WTC11 (cell line): ENCODE results near the gene ANAPC10. TPM values are rescaled to one million over a fixed set of nuclear protein-coding genes. Genes with fewer than 3 reads are reported as not detected.

Source experiments
- ATAC-seq: fragments of 200-7000 bp; cut with Tn5 transposase; 2 replicates; pipeline ENCODE4 v1.10.0; 2021; ENCODE audit warnings: mild to moderate bottlenecking, moderate library complexity
- CTCF ChIA-PET: fragments of 300-600 bp; sonication (Branson Sonifier 250); formaldehyde crosslinking; loops from one replicate; lab custom pipeline; 2021; ENCODE audit warnings: antibody characterized with exemption; lab: Charles Lee
- POLR2A ChIA-PET: fragments of 350-600 bp; sonication (Branson Sonifier 250); formaldehyde crosslinking; loops from one replicate; lab custom pipeline; 2021; ENCODE audit warnings: antibody characterized with exemption; lab: Charles Lee
- DNase-seq: peaks from one replicate; pipeline ENCODE4 v3.0.0; 2021; ENCODE audit warnings: low spot score
- H3K27ac Mint-ChIP-seq: 2 replicates; pipeline ENCODE4 v1.8.0; 2021; ENCODE audit warnings: mixed read lengths
- H3K27me3 Mint-ChIP-seq: 2 replicates; pipeline ENCODE4 v1.8.0; 2021; ENCODE audit warnings: low read depth, mild to moderate bottlenecking, moderate library complexity, mixed read lengths
- H3K36me3 Mint-ChIP-seq: 2 replicates; pipeline ENCODE4 v1.8.0; 2021; ENCODE audit warnings: mixed read lengths
- H3K4me1 Mint-ChIP-seq: 2 replicates; pipeline ENCODE4 v1.8.0; 2022; ENCODE audit warnings: mixed read lengths
- H3K4me3 Mint-ChIP-seq: 2 replicates; pipeline ENCODE4 v1.8.0; 2021; ENCODE audit warnings: mild to moderate bottlenecking, moderate library complexity, mixed read lengths
- H3K9me3 Mint-ChIP-seq: 2 replicates; pipeline ENCODE4 v1.8.0; 2021; ENCODE audit warnings: mixed read lengths
- CREB1 ChIP-seq: sonication (generic); formaldehyde crosslinking; IDR thresholded peaks from 2 replicates; pipeline ENCODE4 v1.8.0; 2023; ENCODE audit warnings: mild to moderate bottlenecking, missing genetic modification reagents
- CREM ChIP-seq: sonication (generic); formaldehyde crosslinking; IDR thresholded peaks from 2 replicates; pipeline ENCODE4 v1.8.1; 2022; ENCODE audit warnings: mild to moderate bottlenecking, missing genetic modification reagents, moderate library complexity
- ESRRA ChIP-seq: sonication (generic); formaldehyde crosslinking; IDR thresholded peaks from 2 replicates; pipeline ENCODE4 v1.8.1; 2022; ENCODE audit warnings: mild to moderate bottlenecking, missing genetic modification reagents, borderline replicate concordance
- ETV6 ChIP-seq: sonication (generic); formaldehyde crosslinking; IDR thresholded peaks from 2 replicates; pipeline ENCODE4 v1.8.1; 2022; ENCODE audit warnings: mild to moderate bottlenecking, missing genetic modification reagents
- FOXP1 ChIP-seq: sonication (generic); formaldehyde crosslinking; IDR thresholded peaks from 2 replicates; pipeline ENCODE4 v1.8.0; 2022; ENCODE audit warnings: missing genetic modification reagents, mild to moderate bottlenecking, moderate library complexity, borderline replicate concordance
- GABPB1 ChIP-seq: sonication (generic); formaldehyde crosslinking; IDR thresholded peaks from 2 replicates; pipeline ENCODE4 v1.8.1; 2023; ENCODE audit warnings: mild to moderate bottlenecking, missing genetic modification reagents
- GRHL2 ChIP-seq: fragments of 250-450 bp; sonication (Bioruptor Pico); IDR thresholded peaks from 2 replicates; pipeline ENCODE4 v1.8.0; 2022; ENCODE audit warnings: mild to moderate bottlenecking, moderate library complexity; ENCODE audit not compliant: insufficient replicate concordance, severe bottlenecking
- GTF2I ChIP-seq: fragments of 250-450 bp; sonication (Bioruptor Pico); conservative IDR thresholded peaks from 2 replicates; pipeline ENCODE4 v1.4.0; 2021; ENCODE audit warnings: mild to moderate bottlenecking
- IRF2 ChIP-seq: sonication (generic); formaldehyde crosslinking; IDR thresholded peaks from 2 replicates; pipeline ENCODE4 v1.8.0; 2022; ENCODE audit warnings: low read depth, missing genetic modification reagents, borderline replicate concordance
- JAZF1 ChIP-seq: fragments of 250-450 bp; sonication (Bioruptor Pico); IDR thresholded peaks from 2 replicates; pipeline ENCODE4 v1.9.0; 2021; ENCODE audit warnings: moderate library complexity, mild to moderate bottlenecking, inconsistent platforms
- PRRX2 ChIP-seq: fragments of 250-450 bp; sonication (Bioruptor Pico); IDR thresholded peaks from 2 replicates; pipeline ENCODE4 v1.8.0; 2021; ENCODE audit warnings: mild to moderate bottlenecking
- SOX15 ChIP-seq: fragments of 250-450 bp; sonication (Bioruptor Pico); IDR thresholded peaks from 2 replicates; pipeline ENCODE4 v1.9.0; 2021; ENCODE audit warnings: mild to moderate bottlenecking
- ZNF219 ChIP-seq: sonication (generic); formaldehyde crosslinking; IDR thresholded peaks from 2 replicates; pipeline ENCODE4 v1.8.0; 2023; ENCODE audit warnings: missing genetic modification reagents, mild to moderate bottlenecking, borderline replicate concordance
- ZNF396 ChIP-seq: fragments of 250-450 bp; sonication (Bioruptor Pico); IDR thresholded peaks from 2 replicates; pipeline ENCODE4 v1.8.0; 2021; ENCODE audit warnings: mild to moderate bottlenecking, moderate library complexity, borderline replicate concordance
- ZNF416 ChIP-seq: fragments of 250-450 bp; sonication (Bioruptor Pico); IDR thresholded peaks from 2 replicates; pipeline ENCODE4 v1.9.0; 2021; ENCODE audit warnings: mild to moderate bottlenecking, inconsistent platforms
- total RNA-seq: library from RNA; stranded (reverse); gene quantifications from 3 replicates; pipeline ENCODE4 v1.2.3, GENCODE V29; 2021
- TF ChIP-seq, protein P1 (sequence below): sonication (generic); formaldehyde crosslinking; conservative IDR thresholded peaks from 2 replicates; pipeline ENCODE4 v1.8.1; 2023; ENCODE audit warnings: mild to moderate bottlenecking, low read depth, missing genetic modification reagents, moderate library complexity
- TF ChIP-seq, protein P2 (sequence below): sonication (generic); formaldehyde crosslinking; IDR thresholded peaks from 2 replicates; pipeline ENCODE4 v1.8.1; 2022; ENCODE audit warnings: missing genetic modification reagents, borderline replicate concordance
- TF ChIP-seq, protein P3 (sequence below): sonication (generic); formaldehyde crosslinking; IDR thresholded peaks from 2 replicates; pipeline ENCODE4 v1.8.0; 2022; ENCODE audit warnings: mild to moderate bottlenecking, missing genetic modification reagents
- TF ChIP-seq, protein P4 (sequence below): sonication (generic); formaldehyde crosslinking; IDR thresholded peaks from 2 replicates; pipeline ENCODE4 v1.8.1; 2022; ENCODE audit warnings: mild to moderate bottlenecking, missing genetic modification reagents, moderate library complexity, borderline replicate concordance
- TF ChIP-seq, protein P5 (sequence below): sonication (generic); formaldehyde crosslinking; IDR thresholded peaks from 2 replicates; pipeline ENCODE4 v1.8.1; 2022; ENCODE audit warnings: low read depth, mild to moderate bottlenecking, moderate library complexity, missing genetic modification reagents, borderline replicate concordance
- TF ChIP-seq, protein P6 (sequence below): fragments of 250-450 bp; sonication (Bioruptor Pico); IDR thresholded peaks from 2 replicates; pipeline ENCODE4 v1.9.0; 2021; ENCODE audit warnings: mild to moderate bottlenecking, borderline replicate concordance

The ANAPC10 gene
- total RNA-seq, 1 experiment from 2014 or later = 18.2 TPM

DNA sequence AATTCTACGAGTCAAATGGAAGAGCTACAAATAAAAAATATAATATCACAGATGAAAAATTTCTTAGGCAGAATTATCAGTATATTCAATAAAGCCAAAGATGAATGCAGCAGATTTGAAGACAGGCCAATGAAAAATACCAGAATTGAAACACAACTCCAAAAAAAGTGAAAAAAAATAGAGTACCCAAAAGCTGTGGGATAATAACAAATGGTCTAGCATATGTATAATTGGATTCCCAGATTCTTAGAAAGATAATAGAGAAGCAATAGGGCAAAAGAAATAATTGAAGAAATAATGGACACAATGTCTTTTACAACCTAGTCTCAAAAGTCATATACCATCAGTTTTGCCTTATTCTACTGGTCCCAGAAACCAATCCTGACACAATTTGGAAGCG, 4.4 kb downstream of the ANAPC10 start (continued):
- TF ChIP-seq, protein P1, sequence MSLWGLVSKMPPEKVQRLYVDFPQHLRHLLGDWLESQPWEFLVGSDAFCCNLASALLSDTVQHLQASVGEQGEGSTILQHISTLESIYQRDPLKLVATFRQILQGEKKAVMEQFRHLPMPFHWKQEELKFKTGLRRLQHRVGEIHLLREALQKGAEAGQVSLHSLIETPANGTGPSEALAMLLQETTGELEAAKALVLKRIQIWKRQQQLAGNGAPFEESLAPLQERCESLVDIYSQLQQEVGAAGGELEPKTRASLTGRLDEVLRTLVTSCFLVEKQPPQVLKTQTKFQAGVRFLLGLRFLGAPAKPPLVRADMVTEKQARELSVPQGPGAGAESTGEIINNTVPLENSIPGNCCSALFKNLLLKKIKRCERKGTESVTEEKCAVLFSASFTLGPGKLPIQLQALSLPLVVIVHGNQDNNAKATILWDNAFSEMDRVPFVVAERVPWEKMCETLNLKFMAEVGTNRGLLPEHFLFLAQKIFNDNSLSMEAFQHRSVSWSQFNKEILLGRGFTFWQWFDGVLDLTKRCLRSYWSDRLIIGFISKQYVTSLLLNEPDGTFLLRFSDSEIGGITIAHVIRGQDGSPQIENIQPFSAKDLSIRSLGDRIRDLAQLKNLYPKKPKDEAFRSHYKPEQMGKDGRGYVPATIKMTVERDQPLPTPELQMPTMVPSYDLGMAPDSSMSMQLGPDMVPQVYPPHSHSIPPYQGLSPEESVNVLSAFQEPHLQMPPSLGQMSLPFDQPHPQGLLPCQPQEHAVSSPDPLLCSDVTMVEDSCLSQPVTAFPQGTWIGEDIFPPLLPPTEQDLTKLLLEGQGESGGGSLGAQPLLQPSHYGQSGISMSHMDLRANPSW (CRISPR knock-in tag) = no peak
- TF ChIP-seq SOX15 (no peak), ZNF396 (CRISPR knock-in tag) (no peak), GRHL2 (CRISPR knock-in tag) (no peak), CREB1 (CRISPR knock-in tag) (no peak), ETV6 (CRISPR knock-in tag) (no peak), ESRRA (CRISPR knock-in tag) (no peak), GTF2I (CRISPR knock-in tag) (no peak), FOXP1 (CRISPR knock-in tag) (no peak)
- TF ChIP-seq, protein P2, sequence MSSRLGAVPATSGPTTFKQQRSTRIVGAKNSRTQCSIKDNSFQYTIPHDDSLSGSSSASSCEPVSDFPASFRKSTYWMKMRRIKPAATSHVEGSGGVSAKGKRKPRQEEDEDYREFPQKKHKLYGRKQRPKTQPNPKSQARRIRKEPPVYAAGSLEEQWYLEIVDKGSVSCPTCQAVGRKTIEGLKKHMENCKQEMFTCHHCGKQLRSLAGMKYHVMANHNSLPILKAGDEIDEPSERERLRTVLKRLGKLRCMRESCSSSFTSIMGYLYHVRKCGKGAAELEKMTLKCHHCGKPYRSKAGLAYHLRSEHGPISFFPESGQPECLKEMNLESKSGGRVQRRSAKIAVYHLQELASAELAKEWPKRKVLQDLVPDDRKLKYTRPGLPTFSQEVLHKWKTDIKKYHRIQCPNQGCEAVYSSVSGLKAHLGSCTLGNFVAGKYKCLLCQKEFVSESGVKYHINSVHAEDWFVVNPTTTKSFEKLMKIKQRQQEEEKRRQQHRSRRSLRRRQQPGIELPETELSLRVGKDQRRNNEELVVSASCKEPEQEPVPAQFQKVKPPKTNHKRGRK (CRISPR knock-in tag) = no peak
- TF ChIP-seq, all 79 proteins: peak for 0

DNA sequence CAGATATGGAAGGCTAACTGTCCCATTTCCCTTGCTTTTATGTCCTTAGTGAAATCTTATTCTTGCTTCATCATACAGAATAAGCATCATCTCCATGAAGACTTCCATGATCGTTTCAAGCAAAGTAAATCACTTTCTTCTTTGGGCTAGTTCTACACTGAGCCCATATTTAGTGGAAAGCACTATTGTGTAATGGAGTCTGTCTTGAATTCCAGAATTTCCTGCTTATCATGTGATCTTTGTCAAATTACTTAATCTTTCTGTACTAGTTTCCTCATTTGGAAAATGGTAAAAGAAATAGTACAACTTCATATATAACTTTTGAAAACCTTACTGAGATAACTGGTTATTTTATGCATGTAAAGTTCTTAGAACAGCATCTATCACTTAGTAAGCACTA, 7.6 kb downstream of the ANAPC10 start:
- Mint-ChIP-seq H3K27ac (no peak overlapping the region), H3K4me1 (no peaks in the 10 kb centered on the region; the same call in 1 of the 2 replicates), H3K9me3 (peaks cover 15% of the 10 kb centered on the region), H3K36me3 (peaks cover 45% of the 10 kb centered on the region), H3K27me3 (no peaks in the 10 kb centered on the region), H3K4me3 (no peak overlapping the region)
- ATAC-seq = no peak
- no peak for DNase-seq
- TF ChIP-seq JAZF1 (CRISPR knock-in tag) (no peak), ZNF416 (CRISPR knock-in tag) (no peak), GABPB1 (CRISPR knock-in tag) (no peak)
- TF ChIP-seq, protein P3, sequence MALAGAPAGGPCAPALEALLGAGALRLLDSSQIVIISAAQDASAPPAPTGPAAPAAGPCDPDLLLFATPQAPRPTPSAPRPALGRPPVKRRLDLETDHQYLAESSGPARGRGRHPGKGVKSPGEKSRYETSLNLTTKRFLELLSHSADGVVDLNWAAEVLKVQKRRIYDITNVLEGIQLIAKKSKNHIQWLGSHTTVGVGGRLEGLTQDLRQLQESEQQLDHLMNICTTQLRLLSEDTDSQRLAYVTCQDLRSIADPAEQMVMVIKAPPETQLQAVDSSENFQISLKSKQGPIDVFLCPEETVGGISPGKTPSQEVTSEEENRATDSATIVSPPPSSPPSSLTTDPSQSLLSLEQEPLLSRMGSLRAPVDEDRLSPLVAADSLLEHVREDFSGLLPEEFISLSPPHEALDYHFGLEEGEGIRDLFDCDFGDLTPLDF = no peak
- ChIA-PET POLR2A (no interaction called here), CTCF (no interaction called here)

DNA sequence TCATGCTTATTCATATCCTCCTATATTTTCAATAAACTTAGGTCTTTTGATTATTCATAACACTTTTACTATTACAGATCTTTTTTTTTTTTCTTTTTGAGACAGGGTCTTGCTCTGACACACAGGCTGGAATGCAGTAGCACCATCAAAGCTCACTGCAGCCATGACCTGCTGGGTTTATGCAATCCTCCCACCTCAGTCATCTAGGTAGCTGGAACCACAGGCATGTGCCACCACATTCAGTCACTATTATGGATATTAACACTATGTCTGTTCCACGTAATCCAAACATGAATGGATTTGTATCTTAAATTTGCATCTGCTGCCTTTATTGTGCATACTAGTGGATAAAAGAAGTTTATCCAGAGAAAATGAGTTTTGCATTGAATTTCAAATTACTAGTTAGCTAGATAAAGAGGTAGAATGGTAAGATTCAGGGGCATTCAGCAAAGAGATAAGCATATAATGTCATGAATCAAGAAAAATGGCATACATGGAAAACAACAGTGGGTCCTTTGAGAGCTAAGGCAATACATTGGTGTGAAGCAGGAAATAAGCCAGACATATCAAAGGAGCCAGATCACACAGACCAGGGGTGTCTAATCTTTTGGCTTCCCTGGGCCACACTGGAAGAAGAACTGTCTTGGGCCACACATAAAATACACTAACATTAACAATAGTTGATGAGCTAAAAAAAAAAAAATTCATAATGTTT, 13.9 kb downstream of the ANAPC10 start:
- H3K27ac Mint-ChIP-seq = no peak overlapping the region
- peaks cover 27% of the 10 kb centered on the region for H3K36me3 Mint-ChIP-seq
- no peaks in the 10 kb centered on the region for H3K9me3 Mint-ChIP-seq
- no peak overlapping the region for H3K4me3 Mint-ChIP-seq
- DNase-seq (no peak), ATAC-seq (peak; percentile 72)
- no peaks in the 10 kb centered on the region for H3K27me3 Mint-ChIP-seq
- H3K4me1 Mint-ChIP-seq = peaks cover 7% of the 10 kb centered on the region
- ChIA-PET CTCF (no interaction called here), POLR2A (no interaction called here)
- TF ChIP-seq IRF2 (CRISPR knock-in tag) = no peak
- TF ChIP-seq JAZF1 (CRISPR knock-in tag) = no peak
- TF ChIP-seq, protein P4, sequence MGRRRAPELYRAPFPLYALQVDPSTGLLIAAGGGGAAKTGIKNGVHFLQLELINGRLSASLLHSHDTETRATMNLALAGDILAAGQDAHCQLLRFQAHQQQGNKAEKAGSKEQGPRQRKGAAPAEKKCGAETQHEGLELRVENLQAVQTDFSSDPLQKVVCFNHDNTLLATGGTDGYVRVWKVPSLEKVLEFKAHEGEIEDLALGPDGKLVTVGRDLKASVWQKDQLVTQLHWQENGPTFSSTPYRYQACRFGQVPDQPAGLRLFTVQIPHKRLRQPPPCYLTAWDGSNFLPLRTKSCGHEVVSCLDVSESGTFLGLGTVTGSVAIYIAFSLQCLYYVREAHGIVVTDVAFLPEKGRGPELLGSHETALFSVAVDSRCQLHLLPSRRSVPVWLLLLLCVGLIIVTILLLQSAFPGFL (CRISPR knock-in tag) = no peak
- TF ChIP-seq, protein P5, sequence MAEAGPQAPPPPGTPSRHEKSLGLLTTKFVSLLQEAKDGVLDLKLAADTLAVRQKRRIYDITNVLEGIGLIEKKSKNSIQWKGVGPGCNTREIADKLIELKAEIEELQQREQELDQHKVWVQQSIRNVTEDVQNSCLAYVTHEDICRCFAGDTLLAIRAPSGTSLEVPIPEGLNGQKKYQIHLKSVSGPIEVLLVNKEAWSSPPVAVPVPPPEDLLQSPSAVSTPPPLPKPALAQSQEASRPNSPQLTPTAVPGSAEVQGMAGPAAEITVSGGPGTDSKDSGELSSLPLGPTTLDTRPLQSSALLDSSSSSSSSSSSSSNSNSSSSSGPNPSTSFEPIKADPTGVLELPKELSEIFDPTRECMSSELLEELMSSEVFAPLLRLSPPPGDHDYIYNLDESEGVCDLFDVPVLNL (CRISPR knock-in tag) = no peak
- no peak for TF ChIP-seq PRRX2 (CRISPR knock-in tag)
- TF ChIP-seq, protein P6, sequence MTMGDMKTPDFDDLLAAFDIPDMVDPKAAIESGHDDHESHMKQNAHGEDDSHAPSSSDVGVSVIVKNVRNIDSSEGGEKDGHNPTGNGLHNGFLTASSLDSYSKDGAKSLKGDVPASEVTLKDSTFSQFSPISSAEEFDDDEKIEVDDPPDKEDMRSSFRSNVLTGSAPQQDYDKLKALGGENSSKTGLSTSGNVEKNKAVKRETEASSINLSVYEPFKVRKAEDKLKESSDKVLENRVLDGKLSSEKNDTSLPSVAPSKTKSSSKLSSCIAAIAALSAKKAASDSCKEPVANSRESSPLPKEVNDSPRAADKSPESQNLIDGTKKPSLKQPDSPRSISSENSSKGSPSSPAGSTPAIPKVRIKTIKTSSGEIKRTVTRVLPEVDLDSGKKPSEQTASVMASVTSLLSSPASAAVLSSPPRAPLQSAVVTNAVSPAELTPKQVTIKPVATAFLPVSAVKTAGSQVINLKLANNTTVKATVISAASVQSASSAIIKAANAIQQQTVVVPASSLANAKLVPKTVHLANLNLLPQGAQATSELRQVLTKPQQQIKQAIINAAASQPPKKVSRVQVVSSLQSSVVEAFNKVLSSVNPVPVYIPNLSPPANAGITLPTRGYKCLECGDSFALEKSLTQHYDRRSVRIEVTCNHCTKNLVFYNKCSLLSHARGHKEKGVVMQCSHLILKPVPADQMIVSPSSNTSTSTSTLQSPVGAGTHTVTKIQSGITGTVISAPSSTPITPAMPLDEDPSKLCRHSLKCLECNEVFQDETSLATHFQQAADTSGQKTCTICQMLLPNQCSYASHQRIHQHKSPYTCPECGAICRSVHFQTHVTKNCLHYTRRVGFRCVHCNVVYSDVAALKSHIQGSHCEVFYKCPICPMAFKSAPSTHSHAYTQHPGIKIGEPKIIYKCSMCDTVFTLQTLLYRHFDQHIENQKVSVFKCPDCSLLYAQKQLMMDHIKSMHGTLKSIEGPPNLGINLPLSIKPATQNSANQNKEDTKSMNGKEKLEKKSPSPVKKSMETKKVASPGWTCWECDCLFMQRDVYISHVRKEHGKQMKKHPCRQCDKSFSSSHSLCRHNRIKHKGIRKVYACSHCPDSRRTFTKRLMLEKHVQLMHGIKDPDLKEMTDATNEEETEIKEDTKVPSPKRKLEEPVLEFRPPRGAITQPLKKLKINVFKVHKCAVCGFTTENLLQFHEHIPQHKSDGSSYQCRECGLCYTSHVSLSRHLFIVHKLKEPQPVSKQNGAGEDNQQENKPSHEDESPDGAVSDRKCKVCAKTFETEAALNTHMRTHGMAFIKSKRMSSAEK (CRISPR knock-in tag) = no peak
- TF ChIP-seq ZNF219 (CRISPR knock-in tag) = no peak
- TF ChIP-seq CREM (CRISPR knock-in tag) = no peak
- no peak for TF ChIP-seq ETV6 (CRISPR knock-in tag)
- no peak for TF ChIP-seq GRHL2 (CRISPR knock-in tag)
